Hindlimb muscle (tissue), 1 donor: ENCODE results near the gene GBP1. TPM values are rescaled to one million over a fixed set of nuclear protein-coding genes. Genes with fewer than 3 reads are reported as not detected.
"Not testable (repeated sequence)": the region's sequence is repeated elsewhere in the genome, so short reads cannot be mapped to it uniquely, and the experiment has no call there.

Experiments
- DNase-seq: peaks from one replicate; pipeline ENCODE4 v3.0.0-alpha.2; 2013
- polyA plus RNA-seq: library from polyadenylated mRNA; unstranded; fragments of 120-200 nt; gene quantifications from one replicate; pipeline ENCODE4 v1.2.1, GENCODE V29; 2013; ENCODE audit not compliant: insufficient read length

GBP1 gene
- 10.1 TPM for polyA plus RNA-seq

- peak; percentile 69 for DNase-seq
Measured at GRCh38 chr1:89065079-89065868, at the start of gene GBP1. Gene GBP1 (minus strand): TSS chr1:89065208. CDS start chr1:89063234, 1,974 bp downstream.

GRCh38 chr1:89114662-89115061, 49.7 kb upstream of the GBP1 start:
- no peak for DNase-seq

GRCh38 chr1:89112871-89113613, 48.0 kb upstream of the GBP1 start:
- no peak for DNase-seq

GRCh38 chr1:89104687-89105086, 39.7 kb upstream of the GBP1 start:
- DNase-seq, result no peak

- no peak for DNase-seq
Measured at GRCh38 chr1:89104147-89104546, 39.1 kb upstream of the GBP1 start.

GRCh38 chr1:89102021-89102420, 37.0 kb upstream of the GBP1 start:
- no peak for DNase-seq

- no peak for DNase-seq
Measured at GRCh38 chr1:89100412-89100811, 35.4 kb upstream of the GBP1 start.

GRCh38 chr1:89098857-89099256, 33.8 kb upstream of the GBP1 start:
- no peak for DNase-seq

- no peak for DNase-seq
Measured at GRCh38 chr1:89095737-89096136, 30.7 kb upstream of the GBP1 start.

GRCh38 chr1:89089962-89090361, 25.0 kb upstream of the GBP1 start:
- DNase-seq, result no peak

- no peak for DNase-seq
Measured at GRCh38 chr1:89088572-89088971, 23.6 kb upstream of the GBP1 start.

GRCh38 chr1:89087241-89087640, 22.2 kb upstream of the GBP1 start:
- no peak for DNase-seq

GRCh38 chr1:89085781-89086180, 20.8 kb upstream of the GBP1 start:
- no peak for DNase-seq

- no peak for DNase-seq
Measured at GRCh38 chr1:89081005-89081404, 16.0 kb upstream of the GBP1 start.

- not testable (repeated sequence) for DNase-seq
Measured at GRCh38 chr1:89080068-89080467, 15.1 kb upstream of the GBP1 start.

- not testable (repeated sequence) for DNase-seq
Measured at GRCh38 chr1:89072466-89073065, 7.6 kb upstream of the GBP1 start.

GRCh38 chr1:89070509-89070908, 5.5 kb upstream of the GBP1 start:
- no peak for DNase-seq

- DNase-seq, result no peak
Measured at GRCh38 chr1:89069951-89070350, 4.9 kb upstream of the GBP1 start.

- no peak for DNase-seq
Measured at GRCh38 chr1:89068291-89068690, 3.3 kb upstream of the GBP1 start.

GRCh38 chr1:89064632-89065031, 376 bp downstream of the GBP1 start:
- peak; percentile 29 for DNase-seq

- no peak for DNase-seq
Measured at GRCh38 chr1:89063094-89063493, 1.9 kb downstream of the GBP1 start.

GRCh38 chr1:89060091-89060490, 4.9 kb downstream of the GBP1 start:
- no peak for DNase-seq

- DNase-seq, result no peak
Measured at GRCh38 chr1:89051955-89052312, 13.1 kb downstream of the GBP1 start.
